PC-9 (cell line): Measurements from ENCODE around the gene RNF141.

ENCODE experiments used
- CTCF ChIP-seq: fragments of 200-600 bp; sonication (generic); conservative IDR thresholded peaks from 2 replicates; pipeline ENCODE4 v1.6.1; 2017; ENCODE audit warnings: mixed run types, antibody characterized with exemption, mild to moderate bottlenecking, moderate library complexity
- EZH2 ChIP-seq: fragments of 200-600 bp; sonication (generic); IDR thresholded peaks from 2 replicates; pipeline ENCODE4 v1.8.0; 2017; ENCODE audit warnings: antibody characterized with exemption, low read depth

GRCh38 chr11:10573556-10573955 lies 32.6 kb upstream of the RNF141 start:
- TF ChIP-seq CTCF: no peak
- no peak for TF ChIP-seq EZH2
